ENCODE results near the gene TAF1B. TPM values are rescaled to one million over a fixed set of nuclear protein-coding genes. Genes with fewer than 3 reads are reported as not detected.

TAF1B gene
- total and polyA plus RNA-seq, 2 donors (not counting 1 experiment from before 2014, with no cell fraction given): 19.5 to 32.9 TPM

GRCh38 chr2:9808334-9809063, 34.8 kb upstream of the TAF1B start:
- Histone ChIP-seq H3K4me3 (replicated peaks in 1 of 4; ENCODE audit: control extremely low read depth in 1 of 4, insufficient read depth in 1 of 4, low read depth in 3 of 4, low read length in 4 of 4) (no peak overlapping the region), H3K27ac (ENCODE audit: insufficient read depth, low read length) (no peak overlapping the region), H3K36me3 (ENCODE audit: control insufficient read depth, insufficient read depth, low read length) (no peaks in the 10 kb centered on the region), H3K79me2 (ENCODE audit: control insufficient read depth, insufficient read depth, low read length) (no peaks in the 10 kb centered on the region), H3K27me3 (ENCODE audit: control insufficient read depth, insufficient read depth, low read length) (no peaks in the 10 kb centered on the region), H3K9ac (ENCODE audit: insufficient read depth, low read length) (no peak overlapping the region), H3K4me1 (ENCODE audit: control insufficient read depth, extremely low read depth, insufficient read depth, low read length) (no peaks in the 10 kb centered on the region), H3K4me2 (ENCODE audit: extremely low read depth, insufficient read depth, low read length) (no peak overlapping the region), H3K9me3 (ENCODE audit: control insufficient read depth, insufficient read depth, low read depth, low read length) (no peaks in the 10 kb centered on the region), H4K20me1 (ENCODE audit: control insufficient read depth, extremely low read depth, insufficient read depth, low read length) (no peaks in the 10 kb centered on the region), H2AFZ (ENCODE audit: low read length) (no peak overlapping the region)
- TF ChIP-seq EZH2 (IDR thresholded peaks at IDR 0.05; ENCODE audit: low read length, missing control alignments): no peak
- TF ChIP-seq CTCF (conservative IDR thresholded peaks at IDR 0.05 in 1 of 2, IDR thresholded peaks at IDR 0.05 in 1 of 2; ENCODE audit: low read depth in 1 of 2, low read length in 2 of 2): no peak
- DNase-seq (ENCODE audit: low read depth in 2 of 2): no peak

GRCh38 chr2:9809064-9809356, 34.3 kb upstream of the TAF1B start:
- Histone ChIP-seq H3K4me3 (replicated peaks in 1 of 4; ENCODE audit: control extremely low read depth in 1 of 4, insufficient read depth in 1 of 4, low read depth in 3 of 4, low read length in 4 of 4) (no peak overlapping the region), H2AFZ (ENCODE audit: low read length) (no peak overlapping the region), H3K27me3 (ENCODE audit: control insufficient read depth, insufficient read depth, low read length) (no peaks in the 10 kb centered on the region), H3K36me3 (ENCODE audit: control insufficient read depth, insufficient read depth, low read length) (no peaks in the 10 kb centered on the region), H3K79me2 (ENCODE audit: control insufficient read depth, insufficient read depth, low read length) (no peaks in the 10 kb centered on the region), H3K27ac (ENCODE audit: insufficient read depth, low read length) (no peak overlapping the region), H4K20me1 (ENCODE audit: control insufficient read depth, extremely low read depth, insufficient read depth, low read length) (no peaks in the 10 kb centered on the region), H3K4me1 (ENCODE audit: control insufficient read depth, extremely low read depth, insufficient read depth, low read length) (no peaks in the 10 kb centered on the region), H3K4me2 (ENCODE audit: extremely low read depth, insufficient read depth, low read length) (no peak overlapping the region), H3K9ac (ENCODE audit: insufficient read depth, low read length) (no peak overlapping the region), H3K9me3 (ENCODE audit: control insufficient read depth, insufficient read depth, low read depth, low read length) (no peaks in the 10 kb centered on the region)
- DNase-seq (ENCODE audit: low read depth in 2 of 2): no peak
- no peak for TF ChIP-seq CTCF (conservative IDR thresholded peaks at IDR 0.05 in 1 of 2, IDR thresholded peaks at IDR 0.05 in 1 of 2; ENCODE audit: low read depth in 1 of 2, low read length in 2 of 2)
- no peak for TF ChIP-seq EZH2 (IDR thresholded peaks at IDR 0.05; ENCODE audit: low read length, missing control alignments)

- Histone ChIP-seq H3K4me3 (replicated peaks in 1 of 4; ENCODE audit: control extremely low read depth in 1 of 4, insufficient read depth in 1 of 4, low read depth in 3 of 4, low read length in 4 of 4) (no peak overlapping the region), H3K9ac (ENCODE audit: insufficient read depth, low read length) (no peak overlapping the region), H3K79me2 (ENCODE audit: control insufficient read depth, insufficient read depth, low read length) (no peaks in the 10 kb centered on the region), H3K4me1 (ENCODE audit: control insufficient read depth, extremely low read depth, insufficient read depth, low read length) (no peaks in the 10 kb centered on the region), H2AFZ (ENCODE audit: low read length) (no peak overlapping the region), H3K27me3 (ENCODE audit: control insufficient read depth, insufficient read depth, low read length) (no peaks in the 10 kb centered on the region), H3K27ac (ENCODE audit: insufficient read depth, low read length) (no peak overlapping the region), H4K20me1 (ENCODE audit: control insufficient read depth, extremely low read depth, insufficient read depth, low read length) (no peaks in the 10 kb centered on the region), H3K9me3 (ENCODE audit: control insufficient read depth, insufficient read depth, low read depth, low read length) (no peaks in the 10 kb centered on the region), H3K4me2 (ENCODE audit: extremely low read depth, insufficient read depth, low read length) (no peak overlapping the region), H3K36me3 (ENCODE audit: control insufficient read depth, insufficient read depth, low read length) (no peaks in the 10 kb centered on the region)
- no peak for TF ChIP-seq CTCF (conservative IDR thresholded peaks at IDR 0.05 in 1 of 2, IDR thresholded peaks at IDR 0.05 in 1 of 2; ENCODE audit: low read depth in 1 of 2, low read length in 2 of 2)
- no peak for TF ChIP-seq EZH2 (IDR thresholded peaks at IDR 0.05; ENCODE audit: low read length, missing control alignments)
- no peak for DNase-seq (ENCODE audit: low read depth in 2 of 2)
Observed at GRCh38 chr2:9809448-9810088, 33.7 kb upstream of the TAF1B start.
